SIG-M5 treated with dmso at 0.1 percent for 504 hours (cell line): ENCODE results near the gene NDUFAF5.

ENCODE experiments used
- DNase-seq: peaks from one replicate; lab custom pipeline; 2025; ENCODE audit not compliant: unreplicated experiment; lab: John Stamatoyannopoulos, UW

NDUFAF5 gene

DNA sequence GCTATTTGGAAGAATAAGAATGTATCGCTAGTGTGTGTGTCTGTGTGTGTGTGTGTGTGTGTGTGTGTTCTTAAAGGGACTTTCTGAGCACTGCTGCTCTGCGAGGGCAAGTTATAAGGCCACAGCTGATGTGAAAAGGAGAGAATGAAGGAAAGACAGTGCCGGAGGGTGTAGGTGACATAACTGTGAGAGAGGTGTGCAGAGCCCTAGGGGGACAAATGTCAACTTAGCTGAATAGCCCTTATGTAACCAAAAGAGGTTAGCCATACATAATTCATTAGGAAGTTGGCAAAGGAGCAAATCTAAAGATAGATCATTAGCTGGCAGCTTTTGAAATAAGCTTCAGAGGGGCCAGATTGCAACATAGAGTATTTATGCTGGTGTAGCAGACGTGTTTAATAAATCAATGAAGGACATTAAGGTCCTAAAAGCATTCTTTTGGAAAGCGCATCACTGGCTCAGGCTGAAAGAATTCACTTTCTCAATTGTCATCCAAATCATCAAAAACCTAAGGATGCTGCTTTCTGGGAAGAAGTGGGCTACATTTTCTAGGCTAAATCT, 81.0 kb downstream of the NDUFAF5 start:
- DNase-seq: peak; percentile 77

- peak; percentile 95 for DNase-seq
Observed at GRCh38 chr20:13868331-13868730, 83.5 kb downstream of the NDUFAF5 start.

DNA sequence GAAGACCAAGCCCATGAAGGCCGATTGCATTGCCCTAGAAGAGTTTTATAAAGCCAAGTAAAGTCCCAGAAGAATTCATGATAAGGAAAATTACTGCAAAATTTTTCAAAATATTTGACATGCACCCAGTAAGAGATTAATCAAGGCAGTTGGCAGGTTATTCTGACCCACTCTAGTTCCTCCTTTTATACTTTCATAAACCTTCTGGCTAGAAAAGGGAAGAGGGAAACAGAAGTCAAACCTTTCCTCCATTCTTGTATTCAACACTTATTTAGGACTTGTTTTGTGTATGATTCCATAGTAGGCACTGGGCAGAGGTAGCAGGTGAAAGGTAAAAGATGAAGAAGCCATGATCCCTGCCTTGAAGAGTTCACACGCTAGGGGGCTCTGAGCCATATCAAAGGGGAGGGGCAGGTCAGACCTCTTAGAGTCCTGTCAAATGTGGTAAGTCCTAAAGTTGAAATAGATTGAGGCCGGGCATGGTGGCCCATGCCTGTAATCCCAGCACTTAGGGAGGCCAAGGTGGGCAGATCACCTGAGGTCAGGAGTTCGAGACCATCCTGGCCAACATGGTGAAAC, 85.4 kb downstream of the NDUFAF5 start:
- DNase-seq: peak; percentile 61
